ENCODE measurements around the gene CHRM4.

CHRM4 gene

DNA sequence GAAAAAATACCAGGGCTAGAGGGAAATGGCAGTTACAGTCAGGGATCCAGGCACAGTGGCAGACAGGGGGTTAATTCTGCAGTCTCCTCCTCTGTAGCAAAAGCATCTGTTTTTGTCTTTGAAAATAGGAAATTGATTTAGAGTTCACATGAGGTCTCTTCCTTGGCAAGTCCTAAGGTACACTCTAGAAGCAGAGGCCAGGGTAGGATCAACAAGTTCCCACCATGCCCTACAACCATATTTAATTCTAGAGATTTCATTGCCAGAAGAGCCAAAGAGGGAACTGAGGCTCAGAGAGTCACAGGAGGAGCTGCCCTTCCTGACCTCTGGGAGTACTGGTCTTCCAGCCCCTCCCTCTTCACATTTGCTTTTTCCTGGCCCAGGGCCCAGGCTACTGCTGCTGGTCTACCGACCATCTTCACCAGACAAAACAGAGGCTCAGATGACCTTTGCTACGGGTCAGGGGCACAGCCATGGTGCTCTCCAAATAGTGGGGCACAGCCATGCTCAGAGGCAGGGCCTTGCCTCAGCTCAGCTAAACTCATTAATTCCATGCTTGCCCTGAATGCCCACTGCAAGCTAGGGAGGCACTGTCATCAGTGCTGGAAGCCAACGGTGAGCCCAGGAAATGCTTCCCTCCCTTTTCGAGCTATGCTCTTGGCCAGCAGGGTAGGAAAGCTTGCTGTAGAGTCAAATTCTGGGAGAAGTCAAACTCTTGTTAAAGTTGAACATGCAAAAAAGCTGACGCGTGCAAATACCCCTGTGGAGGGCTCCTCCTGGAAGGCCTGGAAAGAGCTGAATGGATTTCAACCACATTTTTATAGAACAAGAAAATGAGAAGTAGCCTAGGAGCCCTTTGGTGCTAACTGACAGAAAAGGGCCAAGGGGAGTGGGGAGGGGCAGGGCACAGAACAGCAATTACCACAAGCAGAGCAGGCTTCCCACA lies 11.7 kb upstream of the CHRM4 start:
- DNase-seq (ENCODE audit: low spot score), result no peak

DNA sequence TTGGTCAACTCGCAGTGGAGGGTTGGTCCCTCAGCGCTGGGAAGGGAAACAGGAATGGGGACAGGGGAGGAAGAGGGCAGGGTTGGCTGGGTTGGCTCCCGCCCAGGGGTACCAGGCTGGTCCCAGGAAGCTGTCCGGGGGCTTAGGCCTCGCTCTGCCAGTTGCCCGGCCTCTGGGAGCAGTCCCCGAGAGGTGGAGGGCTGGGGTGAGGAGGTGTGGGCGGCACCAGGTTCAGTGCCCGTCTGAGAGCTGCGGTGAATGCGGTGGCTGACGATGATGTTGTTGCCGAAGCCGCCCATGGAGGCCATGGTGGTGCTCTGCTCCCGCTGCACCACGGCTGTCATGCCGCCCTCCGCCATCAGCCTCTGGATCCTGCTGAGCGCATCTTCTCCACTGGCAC lies 6.0 kb upstream of the CHRM4 start:
- no peak for DNase-seq (ENCODE audit: low spot score)

GRCh38 chr11:46393759-46394158 lies 2.2 kb upstream of the CHRM4 start:
- DNase-seq (ENCODE audit: low spot score), result no peak

- peak; percentile 44 for DNase-seq (ENCODE audit: low spot score)
These were observed 1.6 kb upstream of the CHRM4 start for GRCh38 chr11:46393231-46393616.

DNA sequence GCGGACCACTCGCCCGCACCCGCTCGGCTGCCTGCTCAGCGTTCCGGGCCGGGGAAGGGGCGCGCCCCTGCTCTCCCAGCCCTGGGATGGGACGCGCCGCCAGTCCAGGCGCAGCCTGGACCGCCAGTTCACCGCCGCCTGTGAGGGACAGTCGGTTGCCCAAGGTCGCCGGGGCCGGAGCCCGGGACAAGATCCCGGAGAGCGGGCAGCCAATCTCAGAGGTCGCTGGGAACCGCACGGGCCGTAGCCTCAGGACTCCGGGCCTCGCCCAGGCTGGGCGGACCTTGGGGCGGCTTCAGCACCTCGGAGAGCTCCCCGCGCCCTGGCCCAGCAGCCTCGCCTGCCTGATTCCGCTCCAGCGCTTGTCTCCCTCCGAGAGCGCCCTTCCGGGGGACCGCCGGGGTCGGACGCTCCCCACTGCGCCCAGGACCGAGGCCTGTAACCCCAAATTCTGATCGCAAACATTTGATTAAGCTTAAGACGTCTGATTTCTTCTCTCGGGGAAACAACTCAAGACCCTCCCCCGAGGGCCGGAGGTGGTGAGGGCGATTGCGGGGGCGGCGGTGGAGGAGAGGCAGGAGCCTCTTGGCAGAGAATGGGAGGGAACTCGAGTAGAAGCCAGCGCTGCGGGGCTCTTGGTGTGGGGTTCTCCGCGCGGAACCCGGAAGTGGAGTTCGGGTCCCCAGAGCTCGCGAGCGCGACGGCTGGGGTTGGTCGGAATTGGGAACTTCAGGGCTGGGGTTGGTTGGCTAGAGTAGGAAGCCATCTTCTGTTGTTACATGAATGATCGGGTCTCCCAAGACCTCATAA lies 1.1 kb upstream of the CHRM4 start:
- peak; percentile 91 for DNase-seq (ENCODE audit: low spot score)

DNA sequence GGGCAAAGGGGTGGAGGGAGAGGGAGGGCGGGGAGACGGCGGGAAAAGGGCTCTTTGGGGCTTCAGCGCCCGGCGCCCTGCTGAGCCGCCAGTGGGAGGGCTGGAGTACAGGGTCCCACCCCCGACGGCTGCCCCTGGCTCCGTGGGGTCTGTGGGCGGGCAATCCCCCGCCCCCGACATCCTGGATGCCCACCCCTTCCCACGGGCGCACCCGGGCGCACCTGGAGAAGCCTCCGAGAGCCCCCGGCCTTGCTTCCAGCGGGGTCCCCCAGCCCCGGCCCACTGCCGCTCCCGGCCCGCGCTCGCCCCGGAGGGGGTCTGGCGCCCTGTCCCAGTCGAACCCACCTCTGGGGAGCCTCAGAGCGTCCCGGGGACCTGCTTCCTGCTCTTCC lies 394 bp downstream of the CHRM4 start:
- DNase-seq (ENCODE audit: low spot score), result no peak

GRCh38 chr11:46390331-46391171 lies 1.0 kb downstream of the CHRM4 start:
- no peak for DNase-seq (ENCODE audit: low spot score)

- DNase-seq (ENCODE audit: low spot score), result peak; percentile 81
These were observed 1.9 kb downstream of the CHRM4 start for GRCh38 chr11:46389450-46390330.

DNA sequence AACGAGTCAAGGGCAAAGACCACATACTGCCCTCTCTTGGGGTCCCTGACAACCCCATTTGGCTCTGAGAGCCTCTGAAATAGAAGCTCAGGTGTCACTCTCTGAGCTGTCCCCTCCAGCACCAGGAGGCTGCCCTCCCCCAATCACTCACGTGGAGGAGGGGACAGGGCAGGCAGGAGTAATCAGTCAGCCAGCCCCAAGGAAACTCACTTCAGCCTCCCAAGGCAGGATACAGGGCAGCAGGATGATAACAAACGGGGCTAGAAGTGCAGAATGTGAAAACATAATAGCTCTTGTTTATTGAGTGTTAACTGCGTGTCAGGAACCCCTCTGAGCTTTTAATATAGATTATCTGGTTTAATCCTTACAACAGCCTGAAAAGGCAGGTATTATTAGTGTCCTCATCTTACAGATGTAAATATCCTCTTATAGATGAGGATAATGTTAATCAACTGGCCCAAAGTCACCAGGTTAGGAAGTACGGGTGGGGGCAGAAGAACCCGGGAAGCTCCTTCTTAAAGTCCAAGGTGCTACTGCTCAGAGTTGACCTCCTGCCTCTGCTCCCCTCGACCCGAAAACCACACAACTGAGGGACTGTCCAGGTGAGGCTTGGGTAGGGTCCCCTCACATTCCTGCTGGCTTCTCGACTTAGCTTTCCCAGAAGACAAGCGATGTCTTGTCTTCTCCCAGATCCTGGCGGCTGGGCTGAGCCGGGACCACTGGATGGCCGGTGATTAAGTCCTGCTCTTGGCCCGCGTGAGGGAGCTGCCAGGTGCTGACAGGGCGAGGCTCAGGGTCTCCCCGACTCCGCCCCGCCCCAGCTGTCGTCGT lies 2.7 kb downstream of the CHRM4 start:
- DNase-seq (ENCODE audit: low spot score), result no peak

GRCh38 chr11:46387919-46388618 lies 3.5 kb downstream of the CHRM4 start:
- no peak for DNase-seq (ENCODE audit: low spot score)

GRCh38 chr11:46387456-46387855 lies 4.1 kb downstream of the CHRM4 start:
- DNase-seq (ENCODE audit: low spot score), result no peak

- no peak for DNase-seq (ENCODE audit: low spot score)
These were observed 4.9 kb downstream of the CHRM4 start for GRCh38 chr11:46386674-46387073.

DNA sequence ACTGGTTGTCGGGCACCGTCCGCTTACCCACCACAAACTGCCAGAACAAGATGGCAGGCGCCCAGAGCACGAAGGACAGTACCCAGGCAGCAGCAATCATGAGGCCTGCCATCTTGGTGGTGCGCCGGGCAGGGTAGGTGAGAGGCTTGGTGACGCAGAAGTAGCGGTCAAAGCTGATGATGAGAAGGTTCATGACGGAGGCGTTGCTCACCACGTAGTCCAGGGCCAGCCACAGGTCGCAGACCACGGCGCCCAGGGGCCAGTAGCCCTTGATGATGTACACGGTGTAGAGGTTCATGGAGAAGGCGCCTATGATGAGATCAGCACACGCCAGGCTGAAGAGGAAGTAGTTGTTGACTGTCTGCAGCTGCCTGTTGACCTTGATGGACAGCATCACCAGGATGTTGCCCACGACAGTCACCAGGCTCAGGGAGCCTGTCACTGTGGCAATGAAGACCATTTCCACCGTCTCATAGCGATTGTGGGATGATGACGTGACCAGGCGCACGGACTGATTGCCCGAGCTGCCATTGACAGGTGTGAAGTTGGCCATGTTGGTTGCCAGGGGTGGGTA lies 5.5 kb downstream of the CHRM4 start:
- DNase-seq (ENCODE audit: low spot score), result no peak

DNA sequence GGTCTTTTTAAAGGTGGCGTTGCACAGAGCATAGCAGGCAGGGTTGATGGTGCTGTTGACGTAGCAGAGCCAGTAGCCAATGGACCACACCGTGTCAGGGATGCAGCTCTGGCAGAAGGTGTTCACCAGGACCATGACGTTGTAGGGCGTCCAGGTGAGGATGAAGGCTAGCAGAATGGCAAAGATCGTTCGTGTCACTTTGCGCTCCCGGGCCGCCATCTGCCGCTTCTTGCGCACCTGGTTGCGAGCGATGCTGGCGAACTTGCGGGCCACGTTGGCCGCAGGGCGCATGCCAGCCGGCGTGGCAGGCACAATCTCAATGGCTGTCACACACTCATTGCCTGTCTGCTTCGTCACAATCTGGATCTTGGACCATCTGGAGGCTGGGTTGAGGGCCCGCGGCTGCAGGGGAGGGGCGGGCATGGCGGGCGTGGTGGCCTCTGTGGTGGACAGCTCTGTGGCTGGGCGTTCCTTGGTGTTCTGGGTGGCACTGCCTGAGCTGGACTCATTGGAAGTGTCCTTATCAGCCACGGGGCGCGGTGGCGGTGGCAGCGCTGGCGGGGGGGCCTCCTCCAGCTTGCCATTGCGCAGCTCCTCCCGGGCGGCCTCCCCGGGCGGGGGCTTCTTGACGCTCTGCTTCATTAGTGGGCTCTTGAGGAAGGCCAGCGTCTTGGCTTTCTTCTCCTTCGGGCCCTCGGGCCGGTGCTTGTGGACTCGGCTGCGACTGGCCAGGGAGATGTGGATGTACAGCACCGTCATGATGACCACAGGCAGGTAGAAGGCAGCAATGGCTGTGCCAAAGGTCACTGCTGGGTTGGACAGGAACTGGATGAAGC lies 6.2 kb downstream of the CHRM4 start:
- no peak for DNase-seq (ENCODE audit: low spot score)

GRCh38 chr11:46383974-46384701 lies 7.4 kb downstream of the CHRM4 start:
- no peak for DNase-seq (ENCODE audit: low spot score)

DNA sequence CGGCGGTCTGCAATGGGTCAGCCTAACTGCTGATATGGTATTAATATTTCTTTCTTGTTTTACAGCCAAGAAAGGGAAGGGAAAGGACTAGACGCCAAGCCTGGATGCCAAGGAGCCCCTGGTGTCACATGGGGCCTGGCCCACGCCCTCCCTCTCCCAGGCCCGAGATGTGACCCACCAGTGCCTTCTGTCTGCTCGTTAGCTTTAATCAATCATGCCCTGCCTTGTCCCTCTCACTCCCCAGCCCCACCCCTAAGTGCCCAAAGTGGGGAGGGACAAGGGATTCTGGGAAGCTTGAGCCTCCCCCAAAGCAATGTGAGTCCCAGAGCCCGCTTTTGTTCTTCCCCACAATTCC lies 8.2 kb downstream of the CHRM4 start:
- DNase-seq (ENCODE audit: low spot score), result no peak

DNA sequence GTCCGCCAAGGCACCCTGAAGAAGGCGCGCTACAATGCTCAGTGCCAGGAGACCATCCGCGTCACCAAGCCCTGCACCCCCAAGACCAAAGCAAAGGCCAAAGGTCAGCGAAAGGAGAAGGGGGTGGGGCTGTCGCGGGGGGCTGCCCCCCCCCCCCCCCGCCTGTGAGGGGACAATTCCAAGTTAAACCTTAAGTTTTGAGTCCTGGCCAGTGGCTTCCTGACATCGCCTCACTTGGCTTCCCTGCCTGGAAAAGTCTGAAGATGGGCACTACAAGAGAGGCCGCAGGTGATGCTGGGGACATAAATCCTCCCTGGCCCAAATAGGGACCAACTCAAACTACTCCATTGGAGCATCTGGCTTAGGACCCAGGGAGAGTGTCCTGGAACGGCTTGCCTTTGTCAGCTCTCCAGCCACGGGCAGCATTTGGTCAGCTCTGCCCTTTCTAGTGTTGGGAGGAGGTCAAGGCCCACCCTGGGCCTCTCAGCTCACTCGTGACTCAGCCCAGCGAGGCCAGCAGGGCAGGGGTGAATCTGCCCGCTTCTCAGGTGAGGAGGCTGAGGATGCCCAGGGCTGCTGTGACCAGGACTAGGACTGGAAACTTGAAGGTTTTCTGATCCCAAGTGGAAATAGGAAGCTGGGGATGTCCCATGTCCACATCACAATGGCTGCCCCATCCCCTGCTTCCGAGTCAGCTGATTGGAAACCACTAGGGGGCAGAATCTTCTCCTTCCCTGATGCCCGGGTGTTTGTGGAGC lies 8.8 kb downstream of the CHRM4 start:
- DNase-seq (ENCODE audit: low spot score), result no peak
